Caco-2 (cell line): ENCODE data around the gene PYDC2. TPM values are rescaled to one million over a fixed set of nuclear protein-coding genes. Genes with fewer than 3 reads are reported as not detected.

Experiments
- BruUV-seq: library from RNA; stranded (reverse); fragments of 400-500 nt; replicated peaks from 2 replicates; lab custom pipeline; 2021; lab: Mats Ljungman, UMichigan
- CTCF ChIA-PET: fragments of 300-600 bp; sonication (Branson Sonifier 250); formaldehyde crosslinking; loops from one replicate; lab custom pipeline; 2022; ENCODE audit warnings: antibody characterized with exemption; lab: Charles Lee
- POLR2A ChIA-PET: fragments of 300-600 bp; sonication (Branson Sonifier 250); formaldehyde crosslinking; loops from one replicate; lab custom pipeline; 2022; ENCODE audit warnings: antibody characterized with exemption; lab: Charles Lee
- DNase-seq, 2 experiments: peaks; one replicate each; pipeline versions ENCODE4 v3.0.0 to v3.0.0-alpha.2; 2020 to 2022
- H3K27me3 ChIP-seq: replicated peaks from 2 replicates; pipeline ENCODE4 v1.6.0; 2011; ENCODE audit warnings: low read length; ENCODE audit not compliant: control insufficient read depth, insufficient read depth
- H3K36me3 ChIP-seq: 2 replicates; pipeline ENCODE4 v1.5.1; 2011; ENCODE audit warnings: low read length; ENCODE audit not compliant: control insufficient read depth, insufficient read depth
- H3K4me1 ChIP-seq: fragments of 250-450 bp; sonication (Bioruptor Pico); 2 replicates; pipeline ENCODE4 v1.5.1; 2020; ENCODE audit warnings: mild to moderate bottlenecking
- H3K4me3 ChIP-seq: 2 replicates; pipeline ENCODE4 v1.5.1; 2011; ENCODE audit warnings: low read depth, mild to moderate bottlenecking, control low read depth, low read length
- H3K9me3 ChIP-seq: fragments of 250-450 bp; sonication (Bioruptor Pico); 2 replicates; pipeline ENCODE4 v1.5.1; 2020; ENCODE audit warnings: mild to moderate bottlenecking, moderate library complexity
- H3K27ac Mint-ChIP-seq: one replicate; pipeline ENCODE4 v1.8.0; 2022; ENCODE audit warnings: mixed read lengths; ENCODE audit not compliant: unreplicated experiment
- H3K27me3 Mint-ChIP-seq: one replicate; pipeline ENCODE4 v1.8.0; 2022; ENCODE audit warnings: mixed read lengths; ENCODE audit not compliant: insufficient read depth, unreplicated experiment
- H3K36me3 Mint-ChIP-seq: one replicate; pipeline ENCODE4 v1.8.0; 2022; ENCODE audit warnings: mild to moderate bottlenecking, mixed read lengths; ENCODE audit not compliant: insufficient read depth, unreplicated experiment
- H3K4me1 Mint-ChIP-seq: one replicate; pipeline ENCODE4 v1.8.0; 2022; ENCODE audit warnings: low read depth, mixed read lengths; ENCODE audit not compliant: unreplicated experiment
- H3K4me3 Mint-ChIP-seq: one replicate; pipeline ENCODE4 v1.8.0; 2022; ENCODE audit warnings: mild to moderate bottlenecking, moderate library complexity, mixed read lengths; ENCODE audit not compliant: unreplicated experiment
- H3K9me3 Mint-ChIP-seq: one replicate; pipeline ENCODE4 v1.8.0; 2022; ENCODE audit warnings: mixed read lengths; ENCODE audit not compliant: unreplicated experiment
- intact Hi-C: fragments of 100-400 bp; cut with micrococcal nuclease; formaldehyde crosslinking; loops from one replicate; pipeline ENCODE4 v1.10.0; 2022; ENCODE audit not compliant: unreplicated experiment
- total RNA-seq: library from RNA; stranded (reverse); gene quantifications from 2 replicates; pipeline ENCODE4 v1.2.3, GENCODE V29; 2022
- TF ChIP-seq, protein P1 (sequence below), 2 experiments: fragments of 200-600 bp in 1 of 2; IDR thresholded peaks; 1 replicate in 1 of 2; 2 replicates in 1 of 2; pipeline versions ENCODE4 v1.5.1 to v1.8.0; 2011 to 2022; ENCODE audit warnings: antibody characterized with exemption in 1 of 2, control low read depth in 1 of 2, inconsistent platforms in 1 of 2, low read depth in 1 of 2, low read length in 1 of 2, mild to moderate bottlenecking in 1 of 2, moderate library complexity in 1 of 2; ENCODE audit not compliant: insufficient read depth in 1 of 2, severe bottlenecking in 1 of 2, unreplicated experiment in 1 of 2

PYDC2 gene
- total RNA-seq, 1 experiment from 2014 or later = not detected

DNA sequence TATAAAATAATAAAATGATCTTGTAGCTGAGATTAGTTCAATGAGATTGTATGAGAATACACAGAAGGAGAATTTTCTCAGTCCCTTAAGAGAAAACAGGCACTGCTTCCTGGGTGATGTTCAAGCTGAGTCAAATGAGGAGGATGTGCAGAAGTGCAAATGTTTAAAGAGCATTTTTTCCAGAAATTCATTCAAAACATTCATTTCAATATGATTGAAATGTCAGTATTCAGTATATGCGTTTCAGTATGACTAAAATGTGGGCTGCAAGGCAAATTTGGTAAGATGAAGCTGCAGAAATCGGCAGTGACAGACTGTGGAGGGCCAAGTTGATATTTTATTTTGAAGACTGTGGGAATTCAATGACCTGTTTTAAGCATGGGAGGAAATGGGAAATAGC is 19.3 kb upstream of the PYDC2 start:
- Mint-ChIP-seq H3K9me3 (no peaks in the 10 kb centered on the region), H3K27me3 (peaks cover 6% of the 10 kb centered on the region), H3K4me1 (no peaks in the 10 kb centered on the region), H3K4me3 (no peak overlapping the region), H3K36me3 (no peaks in the 10 kb centered on the region), H3K27ac (no peak overlapping the region)
- BruUV-seq = no TSS peak
- no peaks in the 10 kb centered on the region for H3K4me1 ChIP-seq
- no peaks in the 10 kb centered on the region for H3K9me3 ChIP-seq
- no peak overlapping the region for H3K4me3 ChIP-seq
- intact Hi-C loops = no loop called here
- no peaks in the 10 kb centered on the region for H3K27me3 ChIP-seq
- H3K36me3 ChIP-seq = no peaks in the 10 kb centered on the region
- ChIA-PET CTCF (no interaction called here), POLR2A (no interaction called here)
- DNase-seq = no peak
- TF ChIP-seq, protein P1, sequence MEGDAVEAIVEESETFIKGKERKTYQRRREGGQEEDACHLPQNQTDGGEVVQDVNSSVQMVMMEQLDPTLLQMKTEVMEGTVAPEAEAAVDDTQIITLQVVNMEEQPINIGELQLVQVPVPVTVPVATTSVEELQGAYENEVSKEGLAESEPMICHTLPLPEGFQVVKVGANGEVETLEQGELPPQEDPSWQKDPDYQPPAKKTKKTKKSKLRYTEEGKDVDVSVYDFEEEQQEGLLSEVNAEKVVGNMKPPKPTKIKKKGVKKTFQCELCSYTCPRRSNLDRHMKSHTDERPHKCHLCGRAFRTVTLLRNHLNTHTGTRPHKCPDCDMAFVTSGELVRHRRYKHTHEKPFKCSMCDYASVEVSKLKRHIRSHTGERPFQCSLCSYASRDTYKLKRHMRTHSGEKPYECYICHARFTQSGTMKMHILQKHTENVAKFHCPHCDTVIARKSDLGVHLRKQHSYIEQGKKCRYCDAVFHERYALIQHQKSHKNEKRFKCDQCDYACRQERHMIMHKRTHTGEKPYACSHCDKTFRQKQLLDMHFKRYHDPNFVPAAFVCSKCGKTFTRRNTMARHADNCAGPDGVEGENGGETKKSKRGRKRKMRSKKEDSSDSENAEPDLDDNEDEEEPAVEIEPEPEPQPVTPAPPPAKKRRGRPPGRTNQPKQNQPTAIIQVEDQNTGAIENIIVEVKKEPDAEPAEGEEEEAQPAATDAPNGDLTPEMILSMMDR (IDR thresholded peaks at IDR 0.05; ENCODE audit: insufficient read depth in 1 of 2, low read depth in 1 of 2, low read length in 1 of 2, severe bottlenecking in 1 of 2, unreplicated experiment in 1 of 2) = no peak

DNA sequence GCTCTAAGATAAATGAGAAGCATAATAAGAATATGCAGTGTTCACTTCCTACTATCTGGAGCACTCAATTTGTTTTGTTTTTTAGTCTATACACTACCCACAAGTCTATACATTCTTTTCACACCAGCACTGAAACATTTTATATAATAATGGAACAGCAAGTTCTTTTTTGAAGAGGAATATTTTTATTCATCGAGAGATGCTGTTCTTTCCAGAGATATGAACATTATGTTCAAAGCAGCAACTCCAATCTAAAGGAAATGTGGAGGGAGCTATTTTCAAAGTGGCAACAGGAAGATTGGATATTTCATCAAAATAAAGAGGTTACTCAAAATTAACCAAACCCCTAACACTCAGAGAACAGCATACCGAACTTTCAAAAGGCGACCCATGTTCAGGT is 16.4 kb upstream of the PYDC2 start:
- Histone ChIP-seq H3K36me3 (no peaks in the 10 kb centered on the region), H3K9me3 (no peaks in the 10 kb centered on the region), H3K4me3 (no peak overlapping the region), H3K4me1 (no peaks in the 10 kb centered on the region), H3K27me3 (no peaks in the 10 kb centered on the region)
- no peak for DNase-seq
- Mint-ChIP-seq H3K4me3 (no peak overlapping the region), H3K27ac (no peak overlapping the region), H3K9me3 (peaks cover 8% of the 10 kb centered on the region), H3K4me1 (no peaks in the 10 kb centered on the region), H3K27me3 (peaks cover 8% of the 10 kb centered on the region), H3K36me3 (no peaks in the 10 kb centered on the region)
- CTCF ChIA-PET = no interaction called here
- POLR2A ChIA-PET = no interaction called here
- intact Hi-C loops = no loop called here
- BruUV-seq = no TSS peak
- TF ChIP-seq, protein P1 (IDR thresholded peaks at IDR 0.05; ENCODE audit: insufficient read depth in 1 of 2, low read depth in 1 of 2, low read length in 1 of 2, severe bottlenecking in 1 of 2, unreplicated experiment in 1 of 2) = no peak

DNA sequence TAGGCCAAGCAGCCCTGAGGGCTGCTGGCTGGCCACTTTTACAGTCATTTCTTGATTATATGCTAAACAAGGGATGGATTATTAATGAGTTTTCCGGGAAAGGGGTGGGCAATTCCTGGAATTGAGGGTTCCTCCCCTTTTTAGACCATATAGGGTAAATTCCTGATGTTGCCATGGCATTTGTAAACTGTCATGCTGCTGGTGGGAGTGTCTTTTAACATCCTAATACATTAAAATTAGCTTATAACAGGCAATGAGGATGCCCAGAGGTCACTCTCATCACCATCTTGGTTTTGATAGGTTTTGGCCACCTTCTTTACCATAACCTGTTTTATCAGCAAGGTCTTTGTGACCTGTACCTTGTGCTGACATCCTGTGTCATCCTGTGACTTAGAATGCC is 11.7 kb upstream of the PYDC2 start:
- ChIA-PET CTCF (no interaction called here), POLR2A (no interaction called here)
- Histone ChIP-seq H3K9me3 (no peaks in the 10 kb centered on the region), H3K4me3 (no peak overlapping the region), H3K4me1 (no peaks in the 10 kb centered on the region), H3K36me3 (no peaks in the 10 kb centered on the region), H3K27me3 (no peaks in the 10 kb centered on the region)
- no TSS peak for BruUV-seq
- no peaks in the 10 kb centered on the region for H3K4me1 Mint-ChIP-seq
- no peaks in the 10 kb centered on the region for H3K36me3 Mint-ChIP-seq
- TF ChIP-seq, protein P1 (IDR thresholded peaks at IDR 0.05; ENCODE audit: insufficient read depth in 1 of 2, low read depth in 1 of 2, low read length in 1 of 2, severe bottlenecking in 1 of 2, unreplicated experiment in 1 of 2) = no peak
- no peak overlapping the region for H3K4me3 Mint-ChIP-seq
- peaks cover 17% of the 10 kb centered on the region for H3K9me3 Mint-ChIP-seq
- intact Hi-C loops = no loop called here
- no peak overlapping the region for H3K27ac Mint-ChIP-seq
- H3K27me3 Mint-ChIP-seq = peaks cover 5% of the 10 kb centered on the region
- DNase-seq = no peak
